SU-DHL-6 (cell line): ENCODE results near the gene FAIM2.
"Not testable (repeated sequence)": the region's sequence is repeated elsewhere in the genome, so short reads cannot be mapped to it uniquely, and the experiment has no call there.

Experiments used
- H2AFZ ChIP-seq: fragments of 200-600 bp; sonication (generic); 2 replicates; pipeline ENCODE4 v1.6.1; 2014; ENCODE audit warnings: low read depth, mild to moderate bottlenecking, moderate library complexity, mixed read lengths, antibody characterized with exemption, low read length; ENCODE audit not compliant: severe bottlenecking
- H3F3A ChIP-seq: fragments of 200-600 bp; shearing (Covaris generic); 2 replicates; pipeline ENCODE4 v1.6.0; 2016; ENCODE audit warnings: antibody characterized with exemption, mild to moderate bottlenecking; ENCODE audit not compliant: insufficient read depth
- H3K27ac ChIP-seq: fragments of 200-600 bp; sonication (generic); 2 replicates; pipeline ENCODE4 v1.5.1; 2016; ENCODE audit warnings: low read depth, mild to moderate bottlenecking, low read length, moderate library complexity, mixed read lengths
- H3K27me3 ChIP-seq: fragments of 200-600 bp; sonication (generic), shearing (Covaris generic); 2 replicates; pipeline ENCODE4 v1.6.0; 2014; ENCODE audit warnings: mild to moderate bottlenecking, low read length
- H3K36me3 ChIP-seq: fragments of 200-600 bp; sonication (generic); 2 replicates; pipeline ENCODE4 v1.6.1; 2014; ENCODE audit warnings: mild to moderate bottlenecking, low read length, mixed read lengths
- H3K4me2 ChIP-seq: fragments of 300-600, 200-600 bp; shearing (Covaris generic), sonication (generic); 2 replicates; pipeline ENCODE4 v1.6.0; 2014; ENCODE audit warnings: low read length, low read depth, mild to moderate bottlenecking; ENCODE audit not compliant: poor library complexity, severe bottlenecking
- H3K4me3 ChIP-seq: fragments of 200-600 bp; sonication (generic); 2 replicates; pipeline ENCODE4 v1.5.1; 2014; ENCODE audit warnings: antibody characterized with exemption, low read length, mild to moderate bottlenecking, mixed read lengths; ENCODE audit not compliant: insufficient read depth, poor library complexity, severe bottlenecking
- H3K79me2 ChIP-seq: fragments of 200-600 bp; sonication (generic); 2 replicates; pipeline ENCODE4 v1.6.1; 2014; ENCODE audit warnings: mild to moderate bottlenecking, low read length, moderate library complexity; ENCODE audit not compliant: insufficient read depth
- H3K9ac ChIP-seq: fragments of 200-600 bp; sonication (generic); 2 replicates; pipeline ENCODE4 v1.7.0; 2014; ENCODE audit warnings: mild to moderate bottlenecking, low read length
- H3K9me2 ChIP-seq: fragments of 200-600 bp; sonication (generic); replicated peaks from 2 replicates; pipeline ENCODE4 v1.6.1; 2014; ENCODE audit warnings: low read length; ENCODE audit not compliant: insufficient read depth
- H3K9me3 ChIP-seq: fragments of 200-600 bp; sonication (generic); 2 replicates; pipeline ENCODE4 v1.6.1; 2014; ENCODE audit warnings: low read length, mixed read lengths; ENCODE audit not compliant: insufficient read depth
- H4K20me1 ChIP-seq: fragments of 200-600 bp; sonication (generic); 2 replicates; pipeline ENCODE4 v1.6.1; 2014; ENCODE audit warnings: low read depth, mild to moderate bottlenecking, antibody characterized with exemption, low read length, moderate library complexity, mixed read lengths
- CTCF ChIP-seq: fragments of 200-600 bp; sonication (generic); IDR thresholded peaks from one replicate; pipeline ENCODE4 v1.5.1; 2017; ENCODE audit warnings: antibody characterized with exemption, mild to moderate bottlenecking, low read length, moderate library complexity; ENCODE audit not compliant: insufficient read depth, poor library complexity, severe bottlenecking
- EZH2phosphoT487 ChIP-seq: fragments of 200-600 bp; sonication (generic), shearing (Covaris generic); conservative IDR thresholded peaks from 2 replicates; pipeline ENCODE4 v1.6.1; 2018; ENCODE audit warnings: mild to moderate bottlenecking, antibody characterized with exemption, low read length, moderate library complexity, mixed read lengths

Gene FAIM2

GRCh38 chr12:49881415-49882247, 22.1 kb downstream of the FAIM2 start:
- no peaks in the 10 kb centered on the region for H3K27me3 ChIP-seq
- H3K9ac ChIP-seq, result no peak overlapping the region
- H2AFZ ChIP-seq, result no peak overlapping the region
- TF ChIP-seq CTCF, result no peak
- TF ChIP-seq EZH2phosphoT487, result no peak
- H3K79me2 ChIP-seq, result no peaks in the 10 kb centered on the region
- no peaks in the 10 kb centered on the region for H3K9me2 ChIP-seq
- peaks cover 17% of the 10 kb centered on the region; the same call in 1 of the 2 replicates for H3F3A ChIP-seq
- H3K4me3 ChIP-seq, result no peak overlapping the region
- H3K36me3 ChIP-seq, result no peaks in the 10 kb centered on the region
- no peak overlapping the region for H3K4me2 ChIP-seq
- no peaks in the 10 kb centered on the region for H4K20me1 ChIP-seq
- H3K9me3 ChIP-seq, result peaks cover 12% of the 10 kb centered on the region; the same call in 1 of the 2 replicates
- H3K27ac ChIP-seq, result no peak overlapping the region

- no peaks in the 10 kb centered on the region for H4K20me1 ChIP-seq
- peaks cover 12% of the 10 kb centered on the region; the same call in 1 of the 2 replicates for H3K9me3 ChIP-seq
- no peak overlapping the region for H3K9ac ChIP-seq
- H3K79me2 ChIP-seq, result no peaks in the 10 kb centered on the region
- H3K27me3 ChIP-seq, result no peaks in the 10 kb centered on the region
- H3K27ac ChIP-seq, result no peak overlapping the region
- no peaks in the 10 kb centered on the region for H3K36me3 ChIP-seq
- no peaks in the 10 kb centered on the region for H3K9me2 ChIP-seq
- no peak overlapping the region for H2AFZ ChIP-seq
- H3K4me2 ChIP-seq, result no peak overlapping the region
- no peak overlapping the region for H3K4me3 ChIP-seq
- TF ChIP-seq CTCF (no peak), EZH2phosphoT487 (no peak)
- peaks cover 17% of the 10 kb centered on the region; the same call in 1 of the 2 replicates for H3F3A ChIP-seq
These were observed 22.8 kb downstream of the FAIM2 start for GRCh38 chr12:49880756-49881414.

- H3K27me3 ChIP-seq, H2AFZ ChIP-seq, H3K9me2 ChIP-seq, H4K20me1 ChIP-seq, H3K36me3 ChIP-seq, H3K4me3 ChIP-seq, H3K79me2 ChIP-seq, H3K9ac ChIP-seq, H3K27ac ChIP-seq, H3K4me2 ChIP-seq: not testable (repeated sequence)
- Histone ChIP-seq H3K9me3 (peaks cover 12% of the 10 kb centered on the region; the same call in 1 of the 2 replicates), H3F3A (peaks cover 17% of the 10 kb centered on the region; the same call in 1 of the 2 replicates)
These were observed 24.6 kb downstream of the FAIM2 start for GRCh38 chr12:49879065-49879464.

- peaks cover 17% of the 10 kb centered on the region; the same call in 1 of the 2 replicates for H3F3A ChIP-seq
- H3K4me2 ChIP-seq, result no peak overlapping the region
- no peaks in the 10 kb centered on the region for H3K36me3 ChIP-seq
- no peaks in the 10 kb centered on the region for H3K79me2 ChIP-seq
- H2AFZ ChIP-seq, result no peak overlapping the region
- peaks cover 12% of the 10 kb centered on the region; the same call in 1 of the 2 replicates for H3K9me3 ChIP-seq
- no peaks in the 10 kb centered on the region for H4K20me1 ChIP-seq
- H3K27ac ChIP-seq, result no peak overlapping the region
- H3K4me3 ChIP-seq, result no peak overlapping the region
- TF ChIP-seq EZH2phosphoT487 (no peak), CTCF (no peak)
- no peaks in the 10 kb centered on the region for H3K9me2 ChIP-seq
- H3K27me3 ChIP-seq, result no peaks in the 10 kb centered on the region
- H3K9ac ChIP-seq, result no peak overlapping the region
These were observed 25.7 kb downstream of the FAIM2 start for GRCh38 chr12:49878021-49878420.
